T-cell (primary cell): Measurements from ENCODE around the gene HSDL2. TPM values are rescaled to one million over a fixed set of nuclear protein-coding genes. Genes with fewer than 3 reads are reported as not detected.

ENCODE experiments used
- ATAC-seq, 4 experiments: fragments of 200-7000 bp in 3 of 4; fragments of 150-1000 bp in 1 of 4; cut with Tn5 transposase; replicated peaks in 1 of 4; 1 replicate in 3 of 4; 2 replicates in 1 of 4; pipeline ENCODE4 v1.10.0; 2021; ENCODE audit warnings: moderate library complexity in 3 of 4, mild to moderate bottlenecking in 2 of 4, moderate number of reproducible peaks in 1 of 4
- CTCF ChIA-PET, 2 donors: fragments of 300-600 bp; sonication (Branson Sonifier 250); formaldehyde crosslinking; loops; one replicate each; lab custom pipeline; 2022; ENCODE audit warnings: antibody characterized with exemption in 2 of 2; lab: Charles Lee
- POLR2A ChIA-PET, 2 donors: fragments of 300-600 bp; sonication (Branson Sonifier 250); formaldehyde crosslinking; loops; one replicate each; lab custom pipeline; 2022; ENCODE audit warnings: antibody characterized with exemption in 2 of 2; lab: Charles Lee
- DNase-seq, 35 experiments: peaks; one replicate each; pipeline versions ENCODE4 v3.0.0 to v3.0.0-alpha.2; 2013 to 2023
- H3K27ac ChIP-seq: one replicate; pipeline ENCODE4 v1.5.1; 2013; ENCODE audit warnings: low read length
- H3K27me3 ChIP-seq, 2 experiments: replicated peaks in 1 of 2; 1 replicate in 1 of 2; 2 replicates in 1 of 2; pipeline versions ENCODE4 v1.6.1 to v1.7.0; 2013; ENCODE audit warnings: low read length in 1 of 2, mixed read lengths in 1 of 2; ENCODE audit not compliant: control insufficient read depth in 2 of 2, insufficient read depth in 2 of 2; ENCODE audit errors: extremely low read depth in 1 of 2
- H3K36me3 ChIP-seq, 2 donors: 1 replicate in 1 of 2; 2 replicates in 1 of 2; pipeline versions ENCODE4 v1.6.1 to v1.7.0; 2013; ENCODE audit warnings: low read length in 1 of 2; ENCODE audit not compliant: control insufficient read depth in 2 of 2, insufficient read depth in 1 of 2; ENCODE audit errors: extremely low read depth in 1 of 2
- H3K4me1 ChIP-seq, 2 experiments: 1 replicate in 1 of 2; 2 replicates in 1 of 2; pipeline versions ENCODE4 v1.6.1 to v1.7.0; 2013; ENCODE audit warnings: low read length in 2 of 2, mixed read lengths in 1 of 2; ENCODE audit not compliant: insufficient read depth in 2 of 2, control insufficient read depth in 1 of 2; ENCODE audit errors: extremely low read depth in 1 of 2
- H3K4me3 ChIP-seq, 2 donors: 1 replicate in 1 of 2; 2 replicates in 1 of 2; pipeline versions ENCODE4 v1.5.1 to v1.7.0; 2013; ENCODE audit warnings: mild to moderate bottlenecking in 2 of 2, low read length in 1 of 2, moderate library complexity in 1 of 2; ENCODE audit not compliant: control insufficient read depth in 1 of 2; ENCODE audit errors: extremely low read depth in 1 of 2
- H3K9me3 ChIP-seq: 2 replicates; pipeline ENCODE4 v1.7.0; 2013
- H3K27ac Mint-ChIP-seq, 2 donors: one replicate each; pipeline ENCODE4 v1.8.0; 2020 to 2021; ENCODE audit warnings: mild to moderate bottlenecking in 2 of 2, mixed read lengths in 2 of 2
- H3K27me3 Mint-ChIP-seq, 2 donors: one replicate each; pipeline ENCODE4 v1.8.0; 2021 to 2022; ENCODE audit warnings: mixed read lengths in 2 of 2
- H3K36me3 Mint-ChIP-seq: one replicate; pipeline ENCODE4 v1.8.0; 2021; ENCODE audit warnings: mixed read lengths
- H3K4me1 Mint-ChIP-seq, 3 donors: one replicate each; pipeline ENCODE4 v1.8.0; 2020 to 2022; ENCODE audit warnings: mixed read lengths in 3 of 3, mild to moderate bottlenecking in 1 of 3
- H3K4me3 Mint-ChIP-seq, 3 donors: one replicate each; pipeline ENCODE4 v1.8.0; 2020 to 2022; ENCODE audit warnings: mild to moderate bottlenecking in 3 of 3, mixed read lengths in 3 of 3, moderate library complexity in 3 of 3
- H3K9me3 Mint-ChIP-seq, 3 donors: one replicate each; pipeline ENCODE4 v1.8.0; 2020 to 2022; ENCODE audit warnings: mixed read lengths in 3 of 3
- WGBS: methylation state at CpG from one replicate; pipeline ENCODE4 v1.1.5; 2013; ENCODE audit warnings: missing lambda C conversion rate; ENCODE audit not compliant: insufficient coverage; 5-methylcytosine and 5-hydroxymethylcytosine counted together
- total RNA-seq, 35 experiments: library from RNA in 6 of 35; stranded (reverse) in 6 of 35; fragments of 120-200 nt in 1 of 35; gene quantifications; one replicate each; pipeline versions ENCODE4 v1.2.1 to v1.2.4 and lab custom pipeline; 2013 to 2026

The HSDL2 gene
- total RNA-seq, 5 donors from 2014 or later (not counting 1 experiment from before 2014, with no cell fraction given), result 9.1 to 11.8 (median 10.8) TPM

GRCh38 chr9:112377684-112378327 lies 2.1 kb upstream of the HSDL2 start:
- H3K27me3 Mint-ChIP-seq, result no peaks in the 10 kb centered on the region
- Histone ChIP-seq H3K36me3 (no peaks in the 10 kb centered on the region), H3K9me3 (no peaks in the 10 kb centered on the region), H3K4me3 (no peak overlapping the region), H3K27ac (no peak overlapping the region), H3K27me3 (no peaks in the 10 kb centered on the region), H3K4me1 (peaks cover 10 to 17% of the 10 kb centered on the region in 2 experiments)
- peaks cover 0 to 6% (median 0%) of the 10 kb centered on the region in 3 donors for H3K9me3 Mint-ChIP-seq
- H3K4me3 Mint-ChIP-seq, result peak overlapping the region; percentile 3 to 100 (median 99)
- CTCF ChIA-PET, result interaction anchor here in 1 of 2 donors (2.1 kb wide), 1 partner anchor 16 kb away, joined by 10 read pairs; no protein-coding TSS in a partner anchor
- peaks cover 43 to 49% (median 45%) of the 10 kb centered on the region in 3 donors for H3K4me1 Mint-ChIP-seq
- POLR2A ChIA-PET, result interaction anchor here in 1 of 2 donors (0.6 kb wide), 1 partner anchor 487 kb away, joined by 4 read pairs; no protein-coding TSS in a partner anchor
- peak overlapping the region; percentile 1 for H3K27ac Mint-ChIP-seq
- ATAC-seq, result no peak
- no peak for DNase-seq
- WGBS, result no CpG with 5 or more reads among the region's 1 CpG
- H3K36me3 Mint-ChIP-seq, result peaks cover 6% of the 10 kb centered on the region

- Histone ChIP-seq H3K4me1 (peaks cover 10 to 17% of the 10 kb centered on the region in 2 experiments), H3K36me3 (no peaks in the 10 kb centered on the region), H3K4me3 (peak overlapping the region; percentile 83 to 86), H3K27me3 (no peaks in the 10 kb centered on the region), H3K9me3 (no peaks in the 10 kb centered on the region), H3K27ac (peak overlapping the region; percentile 82)
- H3K4me3 Mint-ChIP-seq, result peak overlapping the region; percentile 99 to 100 (median 99)
- H3K9me3 Mint-ChIP-seq, result peaks cover 0 to 3% (median 0%) of the 10 kb centered on the region in 3 donors
- DNase-seq (peak in 3 of 35 experiments; percentile 5 to 19 (median 8)), ATAC-seq (no peak)
- ChIA-PET CTCF (interaction anchor here (0.6 to 2.1 kb wide), 9 partner anchors 8 to 1704 kb away, joined by 3 to 10 read pairs (median 4); partner anchors contain the start of genes INIP (in 1 of the 2) and PTBP3 (in 1 of the 2)), POLR2A (interaction anchor here (0.6 to 1.6 kb wide), 3 partner anchors 339 to 896 kb away, joined by 4 to 16 read pairs (median 10); partner anchors contain the start of gene INIP (in 1 of the 2))
- peaks cover 42 to 53% (median 45%) of the 10 kb centered on the region in 3 donors for H3K4me1 Mint-ChIP-seq
- WGBS, result 9% methylated on average over 11 of the region's 27 CpGs
- H3K36me3 Mint-ChIP-seq, result peaks cover 6% of the 10 kb centered on the region
- H3K27ac Mint-ChIP-seq, result peak overlapping the region; percentile 97 to 98
- H3K27me3 Mint-ChIP-seq, result no peaks in the 10 kb centered on the region
Measured at GRCh38 chr9:112378328-112379176, 1.4 kb upstream of the HSDL2 start.

GRCh38 chr9:112379177-112380101 lies 469 bp upstream of the HSDL2 start:
- ATAC-seq, result peak; percentile 94 to 95 (median 95)
- Histone ChIP-seq H3K4me3 (peak overlapping the region; percentile 83 to 86), H3K36me3 (no peaks in the 10 kb centered on the region), H3K27ac (peak overlapping the region; percentile 82), H3K4me1 (peaks cover 10 to 17% of the 10 kb centered on the region in 2 experiments), H3K27me3 (no peaks in the 10 kb centered on the region), H3K9me3 (no peaks in the 10 kb centered on the region)
- WGBS, result under 1% methylated on average over 48 of the region's 57 CpGs
- Mint-ChIP-seq H3K4me3 (peak overlapping the region; percentile 99 to 100 (median 99)), H3K4me1 (peaks cover 40 to 60% (median 49%) of the 10 kb centered on the region in 3 donors), H3K27ac (peak overlapping the region; percentile 97 to 98), H3K27me3 (no peaks in the 10 kb centered on the region), H3K9me3 (peaks cover 0 to 2% (median 0%) of the 10 kb centered on the region in 3 donors), H3K36me3 (peaks cover 6% of the 10 kb centered on the region)
- ChIA-PET CTCF (interaction anchor here (0.6 to 2.1 kb wide), 15 partner anchors 9 to 1703 kb away, joined by 3 to 10 read pairs (median 4); partner anchors contain the start of genes INIP (in 1 of the 2) and PTBP3 (in 1 of the 2)), POLR2A (interaction anchor here (0.5 to 1.6 kb wide), 10 partner anchors 46 to 897 kb away, joined by 3 to 16 read pairs (median 6); partner anchors contain the start of genes INIP (in 1 of the 2) and ZNF483 (in 1 of the 2))
- peak; percentile 90 to 99 (median 96) for DNase-seq

- no peaks in the 10 kb centered on the region for H3K36me3 ChIP-seq
- DNase-seq (peak in 1 of 35 experiments; percentile 42), ATAC-seq (no peak)
- peaks cover 10 to 17% of the 10 kb centered on the region in 2 experiments for H3K4me1 ChIP-seq
- Mint-ChIP-seq H3K9me3 (no peaks in the 10 kb centered on the region), H3K4me3 (peak overlapping the region; percentile 99 to 100 (median 99)), H3K4me1 (peaks cover 43 to 59% (median 52%) of the 10 kb centered on the region in 3 donors), H3K36me3 (no peaks in the 10 kb centered on the region), H3K27ac (peak overlapping the region; percentile 68 to 87), H3K27me3 (no peaks in the 10 kb centered on the region)
- CTCF ChIA-PET, result interaction anchor here in 1 of 2 donors (0.6 kb wide), 1 partner anchor 900 kb away, joined by 4 read pairs; no protein-coding TSS in a partner anchor
- no peaks in the 10 kb centered on the region for H3K27me3 ChIP-seq
- peak overlapping the region; percentile 82 for H3K27ac ChIP-seq
- POLR2A ChIA-PET, result interaction anchor here in 1 of 2 donors (0.6 kb wide), 1 partner anchor 337 kb away, joined by 3 read pairs; the partner anchor contains the start of gene INIP
- no peaks in the 10 kb centered on the region for H3K9me3 ChIP-seq
- WGBS, result no CpG with 5 or more reads among the region's 7 CpGs
- H3K4me3 ChIP-seq, result peak overlapping the region; percentile 83 to 86
Measured at GRCh38 chr9:112380825-112381221, 915 bp downstream of the HSDL2 start.

GRCh38 chr9:112382066-112382465 lies 2.2 kb downstream of the HSDL2 start:
- no peaks in the 10 kb centered on the region for H3K9me3 ChIP-seq
- ChIA-PET POLR2A (no interaction called here), CTCF (no interaction called here)
- Mint-ChIP-seq H3K4me3 (no peak overlapping the region), H3K27ac (no peak overlapping the region), H3K9me3 (no peaks in the 10 kb centered on the region), H3K4me1 (peaks cover 40 to 56% (median 51%) of the 10 kb centered on the region in 3 donors), H3K36me3 (peaks cover 5% of the 10 kb centered on the region), H3K27me3 (no peaks in the 10 kb centered on the region)
- H3K27ac ChIP-seq, result no peak overlapping the region
- no peak for DNase-seq
- H3K27me3 ChIP-seq, result no peaks in the 10 kb centered on the region
- no peaks in the 10 kb centered on the region for H3K36me3 ChIP-seq
- ATAC-seq, result no peak
- H3K4me1 ChIP-seq, result peaks cover 7 to 17% of the 10 kb centered on the region in 2 experiments
- WGBS, result 100% methylated on average over 2 of the region's 7 CpGs
- no peak overlapping the region for H3K4me3 ChIP-seq
